A549 (cell line): ENCODE measurements around the gene ABCG8.

Experiments
- JUN ChIP-seq, 2 experiments: fragments of >200 bp; sonication (Bioruptor Twin); formaldehyde crosslinking; IDR thresholded peaks; 2 replicates in 1 of 2; 3 replicates in 1 of 2; pipeline ENCODE4 v1.6.1; 2016 to 2017
- KDM1A ChIP-seq: fragments of 200-600 bp; sonication (generic); IDR thresholded peaks from 2 replicates; pipeline ENCODE4 v1.6.1; 2016; ENCODE audit warnings: low read depth, mild to moderate bottlenecking
- NR3C1 ChIP-seq: fragments of >200 bp; sonication (Bioruptor Twin); formaldehyde crosslinking; IDR thresholded peaks from 3 replicates; pipeline ENCODE4 v1.6.1; 2017
- PHF8 ChIP-seq: fragments of 200-600 bp; sonication (generic); IDR thresholded peaks from 2 replicates; pipeline ENCODE4 v1.6.1; 2016; ENCODE audit warnings: low read depth, mild to moderate bottlenecking, antibody characterized with exemption, moderate library complexity, borderline replicate concordance
- TF ChIP-seq, protein P1 (sequence below): fragments of >200 bp; sonication (Bioruptor Twin); formaldehyde crosslinking; IDR thresholded peaks from 3 replicates; pipeline ENCODE4 v1.5.1; 2016

DNA sequence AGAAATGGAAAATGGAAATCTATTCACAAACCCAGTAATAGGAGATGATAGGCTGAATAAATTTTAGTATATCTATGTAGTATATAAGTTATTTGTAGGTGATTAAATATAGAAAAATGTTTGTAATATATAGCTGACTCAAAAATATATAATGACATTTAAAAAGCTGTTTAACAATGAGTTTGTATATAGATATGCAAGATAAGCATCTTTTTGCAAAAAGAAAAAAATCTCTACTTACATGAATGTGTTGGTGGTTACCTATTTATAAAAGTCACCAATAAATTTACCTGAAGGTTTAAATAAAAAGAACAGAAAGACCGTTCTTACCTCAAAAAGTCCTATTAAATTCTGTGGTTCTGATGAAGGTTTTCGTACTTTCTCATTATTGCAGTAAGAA, 85.7 kb downstream of the ABCG8 start:
- TF ChIP-seq, protein P1, sequence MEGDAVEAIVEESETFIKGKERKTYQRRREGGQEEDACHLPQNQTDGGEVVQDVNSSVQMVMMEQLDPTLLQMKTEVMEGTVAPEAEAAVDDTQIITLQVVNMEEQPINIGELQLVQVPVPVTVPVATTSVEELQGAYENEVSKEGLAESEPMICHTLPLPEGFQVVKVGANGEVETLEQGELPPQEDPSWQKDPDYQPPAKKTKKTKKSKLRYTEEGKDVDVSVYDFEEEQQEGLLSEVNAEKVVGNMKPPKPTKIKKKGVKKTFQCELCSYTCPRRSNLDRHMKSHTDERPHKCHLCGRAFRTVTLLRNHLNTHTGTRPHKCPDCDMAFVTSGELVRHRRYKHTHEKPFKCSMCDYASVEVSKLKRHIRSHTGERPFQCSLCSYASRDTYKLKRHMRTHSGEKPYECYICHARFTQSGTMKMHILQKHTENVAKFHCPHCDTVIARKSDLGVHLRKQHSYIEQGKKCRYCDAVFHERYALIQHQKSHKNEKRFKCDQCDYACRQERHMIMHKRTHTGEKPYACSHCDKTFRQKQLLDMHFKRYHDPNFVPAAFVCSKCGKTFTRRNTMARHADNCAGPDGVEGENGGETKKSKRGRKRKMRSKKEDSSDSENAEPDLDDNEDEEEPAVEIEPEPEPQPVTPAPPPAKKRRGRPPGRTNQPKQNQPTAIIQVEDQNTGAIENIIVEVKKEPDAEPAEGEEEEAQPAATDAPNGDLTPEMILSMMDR, result no peak
- no peak for TF ChIP-seq KDM1A
- TF ChIP-seq NR3C1, result no peak
- TF ChIP-seq PHF8, result no peak
- TF ChIP-seq JUN (IDR thresholded peaks at IDR 0.05), result no peak
